ENCODE data around the gene NKAIN2.
"Not testable (repeated sequence)": the region's sequence is repeated elsewhere in the genome, so short reads cannot be mapped to it uniquely, and the experiment has no call there.

Gene NKAIN2

DNA sequence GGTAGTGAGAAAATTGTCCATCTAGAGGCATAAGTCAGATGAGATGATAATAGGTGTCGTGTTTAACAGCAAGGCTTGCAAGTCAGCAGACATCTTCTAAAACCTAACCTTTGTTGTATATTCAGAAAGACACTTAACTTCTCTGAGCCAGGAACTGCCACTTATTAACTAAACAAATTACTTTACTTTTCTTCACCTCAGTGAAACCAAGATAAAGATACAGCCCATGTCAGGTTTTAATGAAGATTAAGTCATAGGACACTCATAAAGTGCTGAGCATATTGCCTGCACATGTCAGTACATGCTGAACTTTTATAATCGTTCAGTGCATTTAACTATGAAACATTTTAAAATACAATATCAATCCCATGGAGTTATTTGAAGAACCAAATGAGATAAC, 286.8 kb downstream of the NKAIN2 start:
- no peak for DNase-seq (ENCODE audit: low spot score)

- no peak for DNase-seq (ENCODE audit: low spot score)
Observed at GRCh38 chr6:124099520-124099919, 295.9 kb downstream of the NKAIN2 start.

GRCh38 chr6:124110514-124110913, 306.8 kb downstream of the NKAIN2 start:
- no peak for DNase-seq (ENCODE audit: low spot score)

DNA sequence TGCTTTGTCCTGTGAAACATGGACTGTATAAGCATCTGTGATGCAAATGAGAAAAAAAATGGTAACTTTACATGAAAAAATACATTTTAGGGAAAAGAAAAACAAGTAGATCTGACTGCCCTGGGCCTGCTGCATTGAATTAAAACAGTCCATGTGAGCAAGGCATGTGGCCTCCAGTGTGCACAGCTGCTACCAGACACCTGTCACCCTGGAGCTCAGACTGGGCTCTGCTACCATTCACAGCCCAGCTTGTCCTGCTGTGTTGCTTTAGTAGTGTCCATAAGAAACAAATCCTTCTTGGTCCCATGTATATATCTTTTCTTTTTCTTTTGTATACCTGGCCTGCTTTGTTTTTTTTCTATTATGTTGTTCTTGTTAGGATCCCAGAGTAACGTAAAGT, 315.9 kb downstream of the NKAIN2 start:
- DNase-seq (ENCODE audit: low spot score) = no peak

DNA sequence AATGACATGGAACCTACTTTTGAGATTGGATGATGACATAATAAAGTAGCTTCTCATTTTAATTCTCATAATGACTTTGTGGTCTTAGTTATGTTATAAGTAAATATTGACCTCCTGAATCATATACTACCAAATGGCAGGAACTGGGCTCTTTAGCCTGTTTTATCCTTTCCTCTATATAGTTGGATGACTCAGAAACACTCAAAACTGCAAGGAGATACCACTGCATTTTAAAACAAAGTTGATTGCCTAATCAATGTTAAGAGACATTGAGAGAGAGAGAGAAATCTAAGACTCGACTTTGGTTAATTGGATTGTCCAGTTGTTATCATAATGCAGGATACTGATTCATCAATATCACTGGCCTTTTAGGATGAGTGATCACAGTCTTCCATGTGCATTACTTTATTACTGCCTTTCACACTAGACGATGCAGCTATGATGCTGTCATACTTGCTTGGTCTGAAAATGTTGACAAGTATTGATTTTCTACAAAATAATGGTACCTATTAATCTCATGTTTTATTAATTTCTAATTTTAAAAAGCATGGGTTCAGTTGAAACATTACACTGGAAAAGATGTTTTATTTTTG, 320.0 kb downstream of the NKAIN2 start:
- no peak for DNase-seq (ENCODE audit: low spot score)

DNA sequence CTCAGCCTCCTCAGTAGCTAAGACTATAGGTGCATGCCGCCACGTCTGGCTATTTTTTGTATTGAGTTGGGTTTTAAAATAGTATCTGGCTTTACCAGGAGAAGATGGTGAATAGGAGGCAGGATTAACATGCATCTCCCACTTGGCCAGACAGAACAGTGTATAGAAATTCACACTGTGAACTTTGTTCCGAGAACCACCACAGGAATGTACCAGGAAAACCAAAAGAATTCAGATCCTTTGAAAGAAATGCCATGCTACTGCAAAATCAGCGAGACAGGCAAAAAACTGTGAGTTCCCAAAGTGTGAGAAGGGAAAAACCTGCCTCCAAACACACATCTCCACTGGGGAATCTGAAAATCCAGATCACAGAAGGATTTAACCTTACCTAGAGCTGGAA, 327.6 kb downstream of the NKAIN2 start:
- DNase-seq (ENCODE audit: low spot score) = no peak

DNA sequence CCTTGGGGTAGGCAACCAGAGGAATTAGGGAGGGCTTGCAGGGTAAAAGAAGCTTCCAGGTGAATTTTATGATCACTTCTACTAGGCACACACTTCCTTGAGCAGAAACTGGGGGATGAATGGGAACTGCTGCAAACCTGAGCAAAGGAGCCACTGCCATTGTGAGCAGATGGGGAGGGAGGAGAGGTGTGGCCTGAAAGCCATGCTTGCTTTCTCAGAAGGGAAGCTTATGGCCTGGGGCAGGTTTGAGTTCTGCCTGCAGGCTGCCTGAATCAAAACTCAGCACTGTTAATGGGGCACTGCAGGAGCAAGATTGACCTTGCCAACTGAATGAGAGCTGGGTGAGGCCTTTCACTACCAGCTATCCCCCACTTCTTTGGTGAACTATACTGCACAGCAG, 328.1 kb downstream of the NKAIN2 start:
- DNase-seq (ENCODE audit: low spot score) = no peak

DNA sequence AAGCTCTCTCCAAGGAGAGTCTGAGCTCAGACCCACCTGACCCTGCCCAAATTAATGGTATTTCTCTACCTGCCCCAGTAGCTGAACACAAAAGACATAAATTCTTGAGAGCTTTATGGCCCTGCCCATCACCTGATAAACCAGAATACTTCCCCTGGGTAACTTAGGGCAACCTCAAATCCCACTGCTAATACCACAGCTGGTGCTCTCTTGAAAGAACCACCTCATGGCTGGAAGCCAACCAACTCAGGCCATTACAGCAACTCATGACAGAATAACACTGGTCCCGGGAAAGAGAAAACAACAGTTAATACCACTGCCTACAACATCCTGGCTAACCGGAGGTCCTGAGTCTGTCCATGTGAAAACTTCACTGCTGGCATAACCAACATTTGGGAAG, 328.6 kb downstream of the NKAIN2 start:
- DNase-seq (ENCODE audit: low spot score) = no peak

DNA sequence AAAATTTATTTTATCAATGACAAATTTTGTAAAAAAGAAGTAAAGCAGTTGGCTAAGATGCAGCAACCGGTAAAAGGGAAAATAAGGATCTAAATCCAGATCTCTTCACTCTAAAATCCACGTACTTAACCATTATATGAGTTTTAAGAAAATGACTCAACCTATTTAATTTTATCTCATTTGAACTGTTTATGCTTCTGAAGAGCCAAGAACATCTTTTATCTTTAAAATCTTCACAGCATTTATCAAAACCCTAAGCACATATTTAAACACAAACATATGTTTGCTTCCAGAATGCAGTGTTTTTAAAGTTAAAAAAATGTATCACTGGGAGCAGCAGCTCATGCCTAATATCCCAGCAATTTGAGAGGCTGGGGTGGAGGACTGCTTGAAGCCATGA, 339.2 kb downstream of the NKAIN2 start:
- no peak for DNase-seq (ENCODE audit: low spot score)

DNA sequence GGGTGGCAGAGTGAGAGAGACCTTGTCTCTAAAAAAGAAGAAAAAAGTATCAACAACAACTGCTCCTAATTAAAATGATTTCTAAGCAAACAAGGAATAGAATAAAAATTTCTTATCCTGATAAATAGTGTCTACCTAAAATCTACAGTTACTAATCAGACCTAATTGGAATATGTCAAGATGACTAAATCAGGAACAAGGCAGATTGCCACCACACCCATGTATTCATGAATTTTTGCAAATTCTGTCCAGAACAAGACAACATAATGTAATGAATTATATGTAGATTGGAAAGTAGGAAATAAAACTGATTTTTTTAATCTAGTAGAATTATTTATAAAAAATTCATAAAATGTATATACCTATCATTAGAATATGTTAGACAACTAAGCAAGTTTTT, 339.8 kb downstream of the NKAIN2 start:
- no peak for DNase-seq (ENCODE audit: low spot score)

DNA sequence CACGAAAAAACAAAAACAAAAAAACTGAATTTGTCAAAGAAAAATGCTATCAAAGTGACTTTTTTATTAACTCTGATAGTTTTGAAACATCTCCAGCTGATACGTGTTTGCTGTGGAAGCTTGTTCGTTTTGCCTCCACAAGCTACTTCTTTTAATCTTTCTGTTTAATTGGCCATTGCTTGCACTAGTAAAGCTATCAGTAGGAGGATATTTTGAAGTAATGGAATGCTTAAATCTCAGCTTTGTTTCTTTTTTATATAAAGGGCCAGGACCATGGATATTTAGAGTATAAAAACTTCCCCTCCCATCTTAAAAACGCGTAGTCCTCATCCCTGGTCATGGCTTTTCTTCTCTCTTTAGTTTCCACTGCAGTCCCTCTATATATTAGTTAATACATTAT, 344.0 kb downstream of the NKAIN2 start:
- no peak for DNase-seq (ENCODE audit: low spot score)

DNA sequence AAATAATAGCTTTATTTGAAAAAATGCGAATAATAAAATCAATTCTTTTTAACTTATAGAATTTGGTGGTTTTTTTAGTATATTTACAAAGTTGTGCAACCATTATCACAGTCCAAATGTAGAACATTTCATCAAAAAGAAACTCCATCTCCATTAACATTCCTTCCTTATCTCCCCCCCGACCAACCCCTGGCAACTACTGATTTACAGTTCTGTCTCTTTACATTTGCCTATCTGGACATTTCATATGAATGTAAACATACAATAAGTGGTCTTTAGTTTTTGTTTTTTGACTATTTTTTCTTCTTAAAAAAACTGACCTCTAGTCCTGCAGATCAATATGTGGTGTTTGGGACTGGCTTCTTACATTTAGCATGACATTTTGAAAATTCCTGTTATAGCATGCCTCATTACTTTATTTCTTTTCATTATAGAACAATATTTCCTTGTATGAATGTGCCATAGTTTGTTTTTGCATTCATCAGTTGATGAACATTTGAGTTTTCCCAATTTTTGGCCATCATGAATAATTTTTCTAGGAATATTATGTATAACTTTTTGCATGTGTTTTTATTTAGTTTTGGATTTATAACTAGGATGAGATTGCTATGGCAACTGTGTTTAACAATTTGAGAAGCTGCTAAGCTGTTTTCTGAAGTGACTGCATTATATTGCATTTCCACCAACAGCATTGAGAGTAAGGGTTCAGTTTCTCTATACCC, 344.7 kb downstream of the NKAIN2 start:
- no peak for DNase-seq (ENCODE audit: low spot score)

DNA sequence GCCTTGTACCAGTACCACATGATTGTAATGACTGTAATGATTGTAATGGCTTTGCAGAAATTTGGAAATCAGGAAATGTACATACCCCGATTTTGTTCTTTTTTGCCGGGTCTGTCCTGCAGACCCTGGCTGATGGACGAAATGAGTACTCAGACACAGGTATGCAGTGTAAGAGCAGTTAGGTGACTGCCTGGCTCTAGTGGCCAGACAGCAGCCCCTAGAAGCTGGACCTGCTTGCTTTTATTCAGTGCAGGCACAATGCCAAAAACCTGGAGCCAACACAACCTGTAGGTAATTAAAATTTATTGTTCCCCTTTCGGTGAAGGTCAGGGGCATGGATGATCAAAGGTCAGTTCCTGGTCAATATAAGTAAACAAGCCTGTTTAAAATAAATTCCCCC, 346.0 kb downstream of the NKAIN2 start:
- no peak for DNase-seq (ENCODE audit: low spot score)

DNA sequence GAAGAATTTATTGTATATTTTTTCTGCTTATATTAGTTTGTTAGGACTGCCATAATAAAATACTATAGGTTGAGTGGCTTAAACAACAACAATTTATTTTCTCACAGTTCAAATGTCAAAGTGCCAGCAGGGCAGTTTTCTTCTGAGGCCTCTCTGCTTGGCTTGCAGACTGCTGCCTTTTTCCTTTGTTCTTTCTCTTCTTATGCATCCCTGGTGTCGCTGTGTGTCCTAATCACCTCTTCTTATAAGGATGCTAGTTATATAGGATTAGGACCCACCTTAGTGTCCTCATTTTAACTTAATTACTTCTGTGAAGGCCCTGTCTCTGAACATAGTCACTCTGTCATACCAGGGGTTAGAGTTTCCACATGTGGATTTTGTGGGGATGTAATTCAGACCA, 354.4 kb downstream of the NKAIN2 start:
- DNase-seq (ENCODE audit: low spot score) = no peak

DNA sequence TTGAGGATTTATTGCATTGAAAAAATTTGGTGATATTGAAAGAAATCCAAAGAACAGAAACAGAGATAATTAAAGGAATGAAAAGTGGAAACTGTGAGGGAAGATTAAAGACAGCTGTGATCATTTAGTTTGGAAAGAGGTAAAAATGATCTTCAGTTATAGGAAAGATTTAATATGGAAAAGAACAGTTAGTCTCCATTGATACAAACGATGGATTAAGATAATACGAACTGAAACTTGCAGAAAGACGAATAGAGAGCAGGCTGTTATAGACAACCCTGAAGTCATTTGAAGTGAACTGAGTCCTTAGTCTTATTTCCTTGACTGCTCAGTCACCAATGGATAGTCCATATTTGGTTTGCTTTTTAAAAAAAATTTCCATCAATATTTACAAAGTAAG, 360.0 kb downstream of the NKAIN2 start:
- no peak for DNase-seq (ENCODE audit: low spot score)

DNA sequence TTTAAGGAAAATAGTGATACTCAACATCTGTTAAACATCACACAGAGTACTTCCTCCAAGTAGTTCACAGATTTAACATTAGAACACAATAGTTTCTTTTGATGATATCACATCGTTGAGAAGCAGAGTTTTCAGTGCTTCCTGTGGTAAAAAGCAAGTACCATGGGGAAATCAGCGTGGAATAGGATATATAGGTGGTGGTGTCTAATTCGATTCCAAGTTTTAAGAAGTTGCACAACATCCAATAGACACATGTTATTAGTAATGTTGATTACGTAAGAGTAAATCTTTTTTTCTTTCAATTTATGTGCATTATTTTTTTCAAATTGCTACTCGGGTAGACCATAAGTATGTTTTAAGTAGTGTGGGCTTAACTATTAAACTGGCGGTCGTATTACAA, 360.7 kb downstream of the NKAIN2 start:
- no peak for DNase-seq (ENCODE audit: low spot score)

DNA sequence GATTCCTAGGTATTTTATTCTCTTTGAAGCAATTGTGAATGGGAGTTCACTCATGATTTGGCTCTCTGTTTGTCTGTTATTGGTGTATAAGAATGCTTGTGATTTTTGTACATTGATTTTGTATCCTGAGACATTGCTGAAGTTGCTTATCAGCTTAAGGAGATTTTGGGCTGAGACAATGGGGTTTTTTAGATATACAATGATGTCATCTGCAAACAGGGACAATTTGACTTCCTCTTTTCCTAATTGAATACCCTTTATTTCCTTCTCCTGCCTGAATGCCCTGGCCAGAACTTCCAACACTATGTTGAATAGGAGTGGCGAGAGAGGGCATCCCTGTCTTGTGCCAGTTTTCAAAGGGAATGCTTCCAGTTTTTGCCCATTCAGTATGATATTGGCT, 363.6 kb downstream of the NKAIN2 start:
- DNase-seq (ENCODE audit: low spot score) = not testable (repeated sequence)

DNA sequence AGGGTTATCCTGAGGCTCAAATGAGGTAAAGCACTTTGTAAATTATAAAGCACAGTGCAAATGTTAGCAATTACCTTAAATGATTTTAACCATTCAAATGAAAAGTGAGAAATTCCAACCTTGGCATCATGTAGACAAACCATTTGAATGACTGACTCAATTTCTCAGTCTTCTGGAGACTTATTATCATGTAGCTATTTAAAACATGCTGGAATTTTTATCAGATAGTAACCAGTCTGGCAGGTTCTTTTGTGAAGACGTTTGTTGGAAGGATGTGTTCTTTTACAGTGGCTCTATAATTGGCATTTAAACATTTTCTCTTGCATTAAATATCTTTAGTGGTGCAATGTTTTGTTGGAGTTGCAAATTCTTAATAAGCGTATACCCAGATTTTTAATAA, 386.6 kb downstream of the NKAIN2 start:
- no peak for DNase-seq (ENCODE audit: low spot score)

DNA sequence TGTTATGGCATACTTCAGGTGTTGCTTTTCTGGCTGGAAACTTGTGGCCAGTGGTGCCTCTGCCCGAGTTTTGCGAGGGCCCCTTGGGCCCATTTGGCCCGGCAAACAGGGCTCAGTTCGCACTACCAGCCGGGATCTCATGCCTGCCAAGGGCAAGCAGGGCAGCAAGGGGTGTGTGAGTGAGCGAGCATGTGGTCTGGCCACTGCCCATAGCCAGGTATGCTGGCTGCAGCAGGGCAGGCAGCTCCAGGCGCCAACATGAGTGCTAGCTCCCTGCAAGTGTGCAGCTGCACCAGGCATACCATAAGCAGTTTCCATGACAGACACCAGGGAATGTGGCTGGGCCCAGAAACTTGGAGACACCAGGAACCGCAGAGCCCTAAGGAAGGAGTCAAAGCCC, 389.5 kb downstream of the NKAIN2 start:
- no peak for DNase-seq (ENCODE audit: low spot score)

GRCh38 chr6:124197148-124197547, 393.5 kb downstream of the NKAIN2 start:
- no peak for DNase-seq (ENCODE audit: low spot score)

GRCh38 chr6:124199286-124199685, 395.6 kb downstream of the NKAIN2 start:
- no peak for DNase-seq (ENCODE audit: low spot score)

- no peak for DNase-seq (ENCODE audit: low spot score)
Observed at GRCh38 chr6:124200661-124201060, 397.0 kb downstream of the NKAIN2 start.

DNA sequence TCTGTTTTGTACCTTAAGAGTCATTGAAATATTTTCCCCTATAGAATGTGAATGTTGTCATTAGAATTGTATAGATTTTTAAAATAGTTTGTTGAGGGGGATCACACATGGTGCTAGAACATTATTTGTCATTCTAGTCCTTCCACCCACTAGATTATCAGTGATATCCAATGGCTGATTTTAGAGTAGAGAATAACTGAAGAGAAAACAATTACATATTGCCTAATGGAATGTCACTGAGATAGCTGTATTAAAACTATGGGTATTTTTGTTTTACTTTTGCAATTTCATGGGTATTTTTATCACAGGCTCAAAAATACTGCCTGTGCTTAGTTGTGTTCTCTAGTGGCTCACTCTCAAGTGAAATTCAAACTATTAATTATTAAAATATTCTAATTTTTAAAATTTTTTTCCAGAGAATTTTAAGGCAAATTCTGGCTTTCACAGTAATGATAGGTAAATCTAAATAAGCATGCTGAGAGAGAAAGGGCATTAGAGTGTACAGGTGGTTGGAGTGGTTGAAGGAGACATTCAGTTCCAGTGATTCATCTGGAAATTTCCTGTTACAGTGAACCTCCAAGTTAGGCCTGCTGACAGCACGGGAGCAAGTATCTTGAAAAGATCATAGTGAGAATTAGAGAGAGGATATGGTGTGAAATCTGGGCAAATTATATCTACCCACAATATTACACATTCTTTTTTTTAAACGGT, 399.6 kb downstream of the NKAIN2 start:
- no peak for DNase-seq (ENCODE audit: low spot score)

DNA sequence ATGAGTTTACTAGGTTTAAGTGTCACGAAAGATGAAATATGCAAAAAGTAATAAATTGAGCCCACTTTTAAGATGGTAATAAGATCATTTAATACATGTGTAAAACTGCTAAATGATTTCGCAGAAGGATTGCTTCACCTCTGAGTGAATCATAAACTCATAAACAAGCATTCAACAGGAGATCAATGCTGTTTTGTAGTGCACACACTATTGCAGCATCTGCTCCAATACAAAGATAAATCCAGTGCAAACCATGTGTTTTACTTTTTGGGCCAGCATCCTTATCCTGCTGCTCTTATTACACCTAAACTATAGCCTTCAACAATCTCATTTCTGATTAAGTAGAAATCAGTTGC, 400.1 kb downstream of the NKAIN2 start:
- DNase-seq (ENCODE audit: low spot score) = peak; percentile 10
